Measurements from ENCODE around the gene ABCF2. TPM values are rescaled to one million over a fixed set of nuclear protein-coding genes. Genes with fewer than 3 reads are reported as not detected.

The ABCF2 gene
- total RNA-seq, 1 donor from 2014 or later: 31.3 TPM

GRCh38 chr7:151241755-151242096, 14.7 kb upstream of the ABCF2 start:
- H3K9ac ChIP-seq: no peak overlapping the region
- no peak overlapping the region for H2AFZ ChIP-seq (replicated peaks)
- H3K9me3 ChIP-seq (ENCODE audit: low read depth): no peaks in the 10 kb centered on the region
- H4K20me1 ChIP-seq (ENCODE audit: low read depth): peaks cover 29% of the 10 kb centered on the region
- no peak for TF ChIP-seq CTCF (IDR thresholded peaks at IDR 0.05)
- no peak for TF ChIP-seq EZH2 (IDR thresholded peaks at IDR 0.05)
- TF ChIP-seq EZH2phosphoT487 (IDR thresholded peaks at IDR 0.05): no peak
- no peak overlapping the region for H3K4me2 ChIP-seq
- H3K9me3 Mint-ChIP-seq: no peaks in the 10 kb centered on the region
- peaks cover 19% of the 10 kb centered on the region for H3K36me3 Mint-ChIP-seq
- no peaks in the 10 kb centered on the region for H3K36me3 ChIP-seq
- peaks cover 13% of the 10 kb centered on the region for H3K27me3 Mint-ChIP-seq (ENCODE audit: insufficient read depth, low read depth)
- no peak overlapping the region for H3K27ac ChIP-seq
- no peak overlapping the region for H3K27ac Mint-ChIP-seq
- peaks cover 35% of the 10 kb centered on the region for H3K4me1 Mint-ChIP-seq
- H3K79me2 ChIP-seq (ENCODE audit: low read depth): no peaks in the 10 kb centered on the region
- peaks cover 21% of the 10 kb centered on the region for H3F3A ChIP-seq (ENCODE audit: low read depth)
- H3K4me3 Mint-ChIP-seq: no peak overlapping the region
- peaks cover 24% of the 10 kb centered on the region for H3K27me3 ChIP-seq
- peaks cover 35% of the 10 kb centered on the region for H3K4me1 ChIP-seq
- no peak overlapping the region for H3K4me3 ChIP-seq
- DNase-seq (ENCODE audit: low spot score): no peak

- Mint-ChIP-seq H3K9me3 (no peaks in the 10 kb centered on the region), H3K27ac (peak overlapping the region; percentile 85), H3K4me1 (peaks cover 29% of the 10 kb centered on the region)
Observed at GRCh38 chr7:151240942-151241754, 14.1 kb upstream of the ABCF2 start.

GRCh38 chr7:151240536-151240935, 13.5 kb upstream of the ABCF2 start:
- Histone ChIP-seq H3K9me3 (ENCODE audit: low read depth) (no peaks in the 10 kb centered on the region), H3K79me2 (ENCODE audit: low read depth) (no peaks in the 10 kb centered on the region), H3K36me3 (no peaks in the 10 kb centered on the region), H3K27ac (no peak overlapping the region), H3K4me3 (no peak overlapping the region), H3K4me1 (peaks cover 26% of the 10 kb centered on the region), H3K9ac (no peak overlapping the region), H3F3A (ENCODE audit: low read depth) (peaks cover 10% of the 10 kb centered on the region), H4K20me1 (ENCODE audit: low read depth) (peaks cover 17% of the 10 kb centered on the region), H3K27me3 (peaks cover 12% of the 10 kb centered on the region), H3K4me2 (no peak overlapping the region), H2AFZ (replicated peaks) (no peak overlapping the region)
- no peak for TF ChIP-seq CTCF (IDR thresholded peaks at IDR 0.05)
- TF ChIP-seq EZH2 (IDR thresholded peaks at IDR 0.05): no peak
- TF ChIP-seq EZH2phosphoT487 (IDR thresholded peaks at IDR 0.05): no peak
- peaks cover 10% of the 10 kb centered on the region for H3K27me3 Mint-ChIP-seq (ENCODE audit: insufficient read depth, low read depth)
- H3K4me1 Mint-ChIP-seq: peaks cover 24% of the 10 kb centered on the region
- H3K27ac Mint-ChIP-seq: no peak overlapping the region
- H3K4me3 Mint-ChIP-seq: no peak overlapping the region
- no peaks in the 10 kb centered on the region for H3K9me3 Mint-ChIP-seq
- no peak for DNase-seq (ENCODE audit: low spot score)
- peaks cover 20% of the 10 kb centered on the region for H3K36me3 Mint-ChIP-seq

More at GRCh38 chr7:151240942-151241754, 14.1 kb upstream of the ABCF2 start:
- no peaks in the 10 kb centered on the region for H3K9me3 ChIP-seq (ENCODE audit: low read depth)
- H3K9ac ChIP-seq: no peak overlapping the region
- no peak overlapping the region for H3K27ac ChIP-seq
- H3K27me3 Mint-ChIP-seq (ENCODE audit: insufficient read depth, low read depth): peaks cover 12% of the 10 kb centered on the region
- H3K4me1 ChIP-seq: peaks cover 32% of the 10 kb centered on the region
- peak overlapping the region; percentile 67 for H3K4me3 Mint-ChIP-seq
- H3K36me3 Mint-ChIP-seq: peaks cover 20% of the 10 kb centered on the region
- no peak overlapping the region for H2AFZ ChIP-seq (replicated peaks)
- no peak overlapping the region for H3K4me3 ChIP-seq
- peaks cover 16% of the 10 kb centered on the region for H3F3A ChIP-seq (ENCODE audit: low read depth)
- peaks cover 18% of the 10 kb centered on the region for H3K27me3 ChIP-seq
- no peak for DNase-seq (ENCODE audit: low spot score)
- TF ChIP-seq EZH2 (IDR thresholded peaks at IDR 0.05) (no peak), EZH2phosphoT487 (IDR thresholded peaks at IDR 0.05) (no peak), CTCF (IDR thresholded peaks at IDR 0.05) (no peak)
- H3K79me2 ChIP-seq (ENCODE audit: low read depth): no peaks in the 10 kb centered on the region
- H3K36me3 ChIP-seq: no peaks in the 10 kb centered on the region
- H4K20me1 ChIP-seq (ENCODE audit: low read depth): peaks cover 23% of the 10 kb centered on the region
- H3K4me2 ChIP-seq: no peak overlapping the region

Data from neural progenitor cell (in vitro differentiated cells).